ENCODE measurements around the gene ACTR10. TPM values are rescaled to one million over a fixed set of nuclear protein-coding genes. Genes with fewer than 3 reads are reported as not detected.

Gene ACTR10
- total and polyA plus RNA-seq, 2 donors (not counting 1 experiment from before 2014, with no cell fraction given), result 50.7 to 121 TPM

DNA sequence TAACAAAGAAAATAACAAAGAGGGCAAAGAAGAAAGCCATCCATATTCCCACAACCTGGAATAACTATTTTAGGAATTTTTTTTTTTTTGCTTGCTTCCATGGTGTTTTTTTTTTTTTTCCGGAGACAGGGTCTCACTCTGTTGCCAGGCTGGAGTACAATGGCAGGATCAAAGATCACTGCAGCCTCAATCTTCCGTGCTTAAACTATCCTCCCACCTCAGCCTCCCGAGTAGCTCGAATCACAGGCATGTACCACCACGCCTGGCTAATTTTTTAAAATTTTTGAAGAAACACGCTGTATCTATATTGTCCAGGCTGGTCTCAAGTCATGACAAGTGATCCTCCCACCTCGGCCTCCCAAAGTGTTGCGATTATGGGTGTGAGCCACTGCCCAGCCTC is 78.2 kb downstream of the ACTR10 start:
- Histone ChIP-seq H3K27ac (ENCODE audit: insufficient read depth, low read length) (no peak overlapping the region), H3K4me1 (ENCODE audit: control insufficient read depth, extremely low read depth, insufficient read depth, low read length) (peaks cover 2% of the 10 kb centered on the region), H3K79me2 (ENCODE audit: control insufficient read depth, insufficient read depth, low read length) (peaks cover 57% of the 10 kb centered on the region), H4K20me1 (ENCODE audit: control insufficient read depth, extremely low read depth, insufficient read depth, low read length) (no peaks in the 10 kb centered on the region), H3K9me3 (ENCODE audit: control insufficient read depth, insufficient read depth, low read depth, low read length) (no peaks in the 10 kb centered on the region), H3K4me3 (replicated peaks in 1 of 4; ENCODE audit: control extremely low read depth in 1 of 4, insufficient read depth in 1 of 4, low read depth in 3 of 4, low read length in 4 of 4) (no peak overlapping the region), H3K36me3 (ENCODE audit: control insufficient read depth, insufficient read depth, low read length) (peaks cover 1% of the 10 kb centered on the region), H2AFZ (ENCODE audit: low read length) (no peak overlapping the region), H3K9ac (ENCODE audit: insufficient read depth, low read length) (no peak overlapping the region), H3K4me2 (ENCODE audit: extremely low read depth, insufficient read depth, low read length) (no peak overlapping the region), H3K27me3 (ENCODE audit: control insufficient read depth, insufficient read depth, low read length) (no peaks in the 10 kb centered on the region)
- TF ChIP-seq, protein P1, sequence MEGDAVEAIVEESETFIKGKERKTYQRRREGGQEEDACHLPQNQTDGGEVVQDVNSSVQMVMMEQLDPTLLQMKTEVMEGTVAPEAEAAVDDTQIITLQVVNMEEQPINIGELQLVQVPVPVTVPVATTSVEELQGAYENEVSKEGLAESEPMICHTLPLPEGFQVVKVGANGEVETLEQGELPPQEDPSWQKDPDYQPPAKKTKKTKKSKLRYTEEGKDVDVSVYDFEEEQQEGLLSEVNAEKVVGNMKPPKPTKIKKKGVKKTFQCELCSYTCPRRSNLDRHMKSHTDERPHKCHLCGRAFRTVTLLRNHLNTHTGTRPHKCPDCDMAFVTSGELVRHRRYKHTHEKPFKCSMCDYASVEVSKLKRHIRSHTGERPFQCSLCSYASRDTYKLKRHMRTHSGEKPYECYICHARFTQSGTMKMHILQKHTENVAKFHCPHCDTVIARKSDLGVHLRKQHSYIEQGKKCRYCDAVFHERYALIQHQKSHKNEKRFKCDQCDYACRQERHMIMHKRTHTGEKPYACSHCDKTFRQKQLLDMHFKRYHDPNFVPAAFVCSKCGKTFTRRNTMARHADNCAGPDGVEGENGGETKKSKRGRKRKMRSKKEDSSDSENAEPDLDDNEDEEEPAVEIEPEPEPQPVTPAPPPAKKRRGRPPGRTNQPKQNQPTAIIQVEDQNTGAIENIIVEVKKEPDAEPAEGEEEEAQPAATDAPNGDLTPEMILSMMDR (conservative IDR thresholded peaks at IDR 0.05 in 1 of 2, IDR thresholded peaks at IDR 0.05 in 1 of 2; ENCODE audit: low read depth in 1 of 2, low read length in 2 of 2), result no peak
- no peak for TF ChIP-seq EZH2 (IDR thresholded peaks at IDR 0.05; ENCODE audit: low read length, missing control alignments)
- DNase-seq (ENCODE audit: low read depth in 2 of 2), result no peak

DNA sequence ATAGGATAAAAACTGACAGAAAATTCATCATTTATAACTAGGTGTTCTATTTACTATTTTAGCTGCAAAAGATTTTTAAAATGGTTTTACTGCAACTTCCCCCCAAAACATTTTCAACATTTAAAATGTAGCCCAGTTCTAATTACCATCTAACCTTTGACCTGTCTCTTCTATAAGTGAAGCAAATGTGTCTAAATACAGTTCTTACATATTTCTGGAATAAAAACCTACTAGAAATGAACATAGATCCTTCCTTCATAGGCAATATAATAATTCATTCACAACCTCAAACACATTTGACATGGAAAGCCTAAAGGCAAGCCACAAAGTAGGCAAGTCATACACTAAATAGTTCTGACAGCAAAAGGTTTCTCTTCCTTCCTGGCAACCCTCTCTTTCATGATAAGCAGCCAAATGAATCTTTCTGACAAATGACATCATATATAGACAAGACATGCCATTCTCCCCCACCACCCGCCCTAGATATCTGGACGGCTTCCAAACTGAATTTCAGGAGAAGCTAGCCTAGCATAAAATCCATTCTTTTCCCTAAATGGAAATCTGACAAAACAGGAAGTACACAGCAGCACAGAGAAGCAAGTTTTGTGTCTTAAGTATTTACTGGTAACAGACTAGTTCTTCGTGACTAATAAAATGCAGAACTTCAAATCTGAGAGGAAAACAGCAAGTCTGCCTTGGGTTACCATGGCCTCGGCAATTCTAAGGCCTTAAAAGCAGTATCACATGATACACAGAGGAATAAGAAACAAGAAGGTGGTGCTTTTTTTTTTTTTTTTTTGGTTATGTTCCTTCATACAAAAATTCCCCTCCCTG is 81.2 kb downstream of the ACTR10 start:
- Histone ChIP-seq H3K79me2 (ENCODE audit: control insufficient read depth, insufficient read depth, low read length) (peaks cover 60% of the 10 kb centered on the region), H3K4me3 (replicated peaks in 1 of 4; ENCODE audit: control extremely low read depth in 1 of 4, insufficient read depth in 1 of 4, low read depth in 3 of 4, low read length in 4 of 4) (no peak overlapping the region), H3K4me1 (ENCODE audit: control insufficient read depth, extremely low read depth, insufficient read depth, low read length) (peaks cover 2% of the 10 kb centered on the region), H3K9ac (ENCODE audit: insufficient read depth, low read length) (no peak overlapping the region), H3K27ac (ENCODE audit: insufficient read depth, low read length) (peak overlapping the region; percentile 53), H3K36me3 (ENCODE audit: control insufficient read depth, insufficient read depth, low read length) (peaks cover 6% of the 10 kb centered on the region), H3K9me3 (ENCODE audit: control insufficient read depth, insufficient read depth, low read depth, low read length) (no peaks in the 10 kb centered on the region), H2AFZ (ENCODE audit: low read length) (no peak overlapping the region), H3K4me2 (ENCODE audit: extremely low read depth, insufficient read depth, low read length) (no peak overlapping the region), H4K20me1 (ENCODE audit: control insufficient read depth, extremely low read depth, insufficient read depth, low read length) (no peaks in the 10 kb centered on the region), H3K27me3 (ENCODE audit: control insufficient read depth, insufficient read depth, low read length) (no peaks in the 10 kb centered on the region)
- TF ChIP-seq EZH2 (IDR thresholded peaks at IDR 0.05; ENCODE audit: low read length, missing control alignments), result no peak
- TF ChIP-seq, protein P1 (conservative IDR thresholded peaks at IDR 0.05 in 1 of 2, IDR thresholded peaks at IDR 0.05 in 1 of 2; ENCODE audit: low read depth in 1 of 2, low read length in 2 of 2), result no peak
- DNase-seq (ENCODE audit: low read depth in 2 of 2), result peak; percentile 91 to 94

DNA sequence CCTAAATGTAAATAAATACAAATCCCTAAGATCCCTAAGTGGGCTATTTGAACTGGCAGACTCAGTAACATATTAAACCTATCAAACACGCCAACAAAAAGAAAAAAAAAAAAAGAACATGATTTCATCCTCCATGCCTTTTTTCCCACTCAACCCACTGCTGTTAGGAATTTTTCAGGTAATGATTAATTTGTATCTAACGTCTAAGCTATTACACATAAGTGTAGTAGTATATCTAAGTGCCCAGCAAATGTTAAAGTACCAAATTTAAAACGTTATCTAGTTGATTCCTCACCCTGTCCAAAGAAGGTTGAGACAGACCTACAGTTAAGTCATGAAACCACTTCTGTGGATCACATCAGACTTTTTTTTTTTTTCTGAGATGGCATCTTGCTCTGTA is 82.0 kb downstream of the ACTR10 start:
- Histone ChIP-seq H3K9ac (ENCODE audit: insufficient read depth, low read length) (no peak overlapping the region), H3K36me3 (ENCODE audit: control insufficient read depth, insufficient read depth, low read length) (peaks cover 6% of the 10 kb centered on the region), H3K27me3 (ENCODE audit: control insufficient read depth, insufficient read depth, low read length) (no peaks in the 10 kb centered on the region), H3K9me3 (ENCODE audit: control insufficient read depth, insufficient read depth, low read depth, low read length) (no peaks in the 10 kb centered on the region), H3K4me3 (replicated peaks in 1 of 4; ENCODE audit: control extremely low read depth in 1 of 4, insufficient read depth in 1 of 4, low read depth in 3 of 4, low read length in 4 of 4) (no peak overlapping the region), H2AFZ (ENCODE audit: low read length) (no peak overlapping the region), H3K27ac (ENCODE audit: insufficient read depth, low read length) (peak overlapping the region; percentile 53), H3K4me2 (ENCODE audit: extremely low read depth, insufficient read depth, low read length) (no peak overlapping the region), H3K79me2 (ENCODE audit: control insufficient read depth, insufficient read depth, low read length) (peaks cover 59% of the 10 kb centered on the region), H4K20me1 (ENCODE audit: control insufficient read depth, extremely low read depth, insufficient read depth, low read length) (no peaks in the 10 kb centered on the region), H3K4me1 (ENCODE audit: control insufficient read depth, extremely low read depth, insufficient read depth, low read length) (peaks cover 2% of the 10 kb centered on the region)
- peak in 1 of 2 donors; percentile 20 for DNase-seq (ENCODE audit: low read depth in 2 of 2)
- TF ChIP-seq, protein P1 (conservative IDR thresholded peaks at IDR 0.05 in 1 of 2, IDR thresholded peaks at IDR 0.05 in 1 of 2; ENCODE audit: low read depth in 1 of 2, low read length in 2 of 2), result no peak
- no peak for TF ChIP-seq EZH2 (IDR thresholded peaks at IDR 0.05; ENCODE audit: low read length, missing control alignments)

Measured in fibroblast of lung (primary cell).